Mesendoderm (in vitro differentiated cells): ENCODE measurements around the gene WDR49. TPM values are rescaled to one million over a fixed set of nuclear protein-coding genes. Genes with fewer than 3 reads are reported as not detected.
A peak's percentile ranks its signal among the peaks of the same experiment; 100 is the strongest.

Experiments used
- DNase-seq: peaks from one replicate; pipeline ENCODE4 v3.0.0; 2013
- H2AK5ac ChIP-seq: 2 replicates; pipeline ENCODE4 v1.6.1; 2013; ENCODE audit warnings: low read length, inconsistent platforms
- H2BK120ac ChIP-seq: 2 replicates; pipeline ENCODE4 v1.6.1; 2013; ENCODE audit warnings: low read depth, mild to moderate bottlenecking, low read length, moderate library complexity, mixed read lengths
- H2BK15ac ChIP-seq: replicated peaks from 2 replicates; pipeline ENCODE4 v1.6.1; 2013; ENCODE audit warnings: low read depth, mild to moderate bottlenecking, moderate library complexity
- H2BK5ac ChIP-seq: 2 replicates; pipeline ENCODE4 v1.6.1; 2013; ENCODE audit warnings: low read length, inconsistent platforms
- H3K18ac ChIP-seq: 2 replicates; pipeline ENCODE4 v1.6.1; 2013; ENCODE audit warnings: mild to moderate bottlenecking, low read length, mixed read lengths
- H3K23ac ChIP-seq: one replicate; pipeline ENCODE4 v1.6.1; 2013; ENCODE audit warnings: low read length
- H3K27ac ChIP-seq: 2 replicates; pipeline ENCODE4 v1.5.1; 2013; ENCODE audit warnings: low read depth, mild to moderate bottlenecking, inconsistent platforms, low read length, moderate library complexity
- H3K27me3 ChIP-seq: 2 replicates; pipeline ENCODE4 v1.6.1; 2013; ENCODE audit warnings: low read length, control low read depth, mild to moderate bottlenecking, inconsistent platforms; ENCODE audit not compliant: insufficient read depth, poor library complexity
- H3K36me3 ChIP-seq: 2 replicates; pipeline ENCODE4 v1.6.1; 2013; ENCODE audit warnings: low read length, inconsistent platforms; ENCODE audit not compliant: control insufficient read depth, insufficient read depth
- H3K4ac ChIP-seq: one replicate; pipeline ENCODE4 v1.6.1; 2013; ENCODE audit warnings: low read depth, mild to moderate bottlenecking, low read length, moderate library complexity
- H3K4me1 ChIP-seq: 2 replicates; pipeline ENCODE4 v1.6.1; 2013; ENCODE audit warnings: low read depth, low read length, inconsistent platforms; ENCODE audit not compliant: control insufficient read depth
- H3K4me2 ChIP-seq: 2 replicates; pipeline ENCODE4 v1.6.1; 2013; ENCODE audit warnings: low read length
- H3K4me3 ChIP-seq: 2 replicates; pipeline ENCODE4 v1.5.1; 2013; ENCODE audit warnings: mild to moderate bottlenecking, low read length
- H3K56ac ChIP-seq: one replicate; pipeline ENCODE4 v1.6.1; 2013; ENCODE audit warnings: low read length
- H3K79me1 ChIP-seq: 2 replicates; pipeline ENCODE4 v1.6.1; 2013; ENCODE audit warnings: low read length, inconsistent platforms
- H3K79me2 ChIP-seq: 2 replicates; pipeline ENCODE4 v1.6.1; 2013; ENCODE audit warnings: mild to moderate bottlenecking, low read length; ENCODE audit not compliant: control insufficient read depth, insufficient read depth
- H3K9ac ChIP-seq: 2 replicates; pipeline ENCODE4 v1.6.1; 2013; ENCODE audit warnings: low read length, inconsistent platforms
- H4K5ac ChIP-seq: one replicate; pipeline ENCODE4 v1.6.1; 2013; ENCODE audit warnings: low read length
- H4K8ac ChIP-seq: one replicate; pipeline ENCODE4 v1.6.1; 2013; ENCODE audit warnings: low read depth, mild to moderate bottlenecking, control low read depth, low read length, moderate library complexity
- WGBS: extraction: QIAGEN DNeasy Blood & Tissue Kit; methylation state at CpG from one replicate; pipeline ENCODE4 v1.1.7; 2013; ENCODE audit warnings: low lambda C conversion rate, missing lambda C conversion rate; ENCODE audit not compliant: insufficient coverage; ENCODE audit errors: extremely low coverage; 5-methylcytosine and 5-hydroxymethylcytosine counted together
- polyA plus RNA-seq, 2 experiments: library from polyadenylated mRNA; stranded (reverse); fragments of 200-250 nt; gene quantifications; one replicate each; pipeline ENCODE4 v1.2.3, GENCODE V29; 2013

Gene WDR49
- 0.06 TPM for polyA plus RNA-seq (2013, experiment 1 of 2)
- 0.13 TPM for polyA plus RNA-seq (2013, experiment 2 of 2)

GRCh38 chr3:167653760-167654159, at the start of gene WDR49:
WDR49 (minus strand) TSS chr3:167653942; CDS start chr3:167653425, 517 bp downstream.
- H2AK5ac ChIP-seq = no peak within 1 kb of the TSS
- H3K27me3 ChIP-seq = no peaks in the 10 kb centered on the region
- no CpG with 5 or more reads among the region's 1 CpG for WGBS
- no peaks in the 10 kb centered on the region for H3K4me1 ChIP-seq
- H4K8ac ChIP-seq = no peak within 1 kb of the TSS
- no peak within 1 kb of the TSS for H4K5ac ChIP-seq
- no peak within 1 kb of the TSS for H2BK15ac ChIP-seq
- no peak within 1 kb of the TSS for H3K4ac ChIP-seq
- no peak within 1 kb of the TSS for H3K27ac ChIP-seq
- no peak within 1 kb of the TSS for H3K4me3 ChIP-seq
- no peaks in the 10 kb centered on the region for H3K79me1 ChIP-seq
- no peak within 1 kb of the TSS for H3K56ac ChIP-seq
- no peak within 1 kb of the TSS for H3K18ac ChIP-seq
- no peak within 1 kb of the TSS for H3K9ac ChIP-seq
- no peaks in the 10 kb centered on the region for H3K79me2 ChIP-seq
- H2BK120ac ChIP-seq = no peak within 1 kb of the TSS
- no peak within 1 kb of the TSS for H2BK5ac ChIP-seq
- H3K36me3 ChIP-seq = no peaks in the 10 kb centered on the region
- H3K23ac ChIP-seq = no peak within 1 kb of the TSS
- no peak within 1 kb of the TSS for H3K4me2 ChIP-seq
- DNase-seq = peak; percentile 76

- Histone ChIP-seq H3K23ac (no peak overlapping the region), H3K9ac (no peak overlapping the region), H2BK5ac (no peak overlapping the region), H3K36me3 (no peaks in the 10 kb centered on the region), H3K18ac (no peak overlapping the region), H3K27me3 (no peaks in the 10 kb centered on the region), H3K4ac (no peak overlapping the region), H2AK5ac (no peak overlapping the region), H2BK15ac (no peak overlapping the region), H3K4me1 (no peaks in the 10 kb centered on the region), H4K8ac (no peak overlapping the region), H3K79me1 (peaks cover 4% of the 10 kb centered on the region), H3K4me2 (no peak overlapping the region), H4K5ac (no peak overlapping the region), H3K27ac (no peak overlapping the region), H3K56ac (no peak overlapping the region), H3K4me3 (no peak overlapping the region), H3K79me2 (no peaks in the 10 kb centered on the region), H2BK120ac (no peak overlapping the region)
- no peak for DNase-seq
- WGBS = no CpG with 5 or more reads among the region's 2 CpGs
These were observed 47.2 kb upstream of the WDR49 start for GRCh38 chr3:167700926-167701325.

GRCh38 chr3:167700046-167700445, 46.3 kb upstream of the WDR49 start:
- no CpG with 5 or more reads among the region's 4 CpGs for WGBS
- no peak overlapping the region for H3K4ac ChIP-seq
- H2AK5ac ChIP-seq = no peak overlapping the region
- no peak overlapping the region for H2BK120ac ChIP-seq
- H3K4me1 ChIP-seq = no peaks in the 10 kb centered on the region
- H4K5ac ChIP-seq = no peak overlapping the region
- no peaks in the 10 kb centered on the region for H3K27me3 ChIP-seq
- no peak overlapping the region for H2BK5ac ChIP-seq
- no peak overlapping the region for H3K23ac ChIP-seq
- H4K8ac ChIP-seq = no peak overlapping the region
- H3K79me1 ChIP-seq = peaks cover 4% of the 10 kb centered on the region
- H3K9ac ChIP-seq = no peak overlapping the region
- DNase-seq = no peak
- H3K79me2 ChIP-seq = no peaks in the 10 kb centered on the region
- H3K27ac ChIP-seq = no peak overlapping the region
- no peak overlapping the region for H3K56ac ChIP-seq
- H3K36me3 ChIP-seq = no peaks in the 10 kb centered on the region
- H3K18ac ChIP-seq = no peak overlapping the region
- H3K4me2 ChIP-seq = no peak overlapping the region
- H3K4me3 ChIP-seq = no peak overlapping the region
- H2BK15ac ChIP-seq = no peak overlapping the region

GRCh38 chr3:167694121-167694520, 40.4 kb upstream of the WDR49 start:
- no peak overlapping the region for H2BK120ac ChIP-seq
- H4K5ac ChIP-seq = no peak overlapping the region
- H2AK5ac ChIP-seq = no peak overlapping the region
- H4K8ac ChIP-seq = no peak overlapping the region
- DNase-seq = no peak
- H3K23ac ChIP-seq = no peak overlapping the region
- H3K4me2 ChIP-seq = no peak overlapping the region
- no peak overlapping the region for H3K4ac ChIP-seq
- H3K18ac ChIP-seq = no peak overlapping the region
- WGBS = no CpG with 5 or more reads among the region's 2 CpGs
- H3K79me2 ChIP-seq = no peaks in the 10 kb centered on the region
- no peak overlapping the region for H3K56ac ChIP-seq
- H3K4me3 ChIP-seq = no peak overlapping the region
- H3K79me1 ChIP-seq = no peaks in the 10 kb centered on the region
- no peak overlapping the region for H2BK15ac ChIP-seq
- no peak overlapping the region for H3K27ac ChIP-seq
- no peaks in the 10 kb centered on the region for H3K27me3 ChIP-seq
- no peak overlapping the region for H3K9ac ChIP-seq
- H3K4me1 ChIP-seq = no peaks in the 10 kb centered on the region
- H3K36me3 ChIP-seq = no peaks in the 10 kb centered on the region
- no peak overlapping the region for H2BK5ac ChIP-seq

GRCh38 chr3:167691366-167691765, 37.6 kb upstream of the WDR49 start:
- no peak overlapping the region for H3K27ac ChIP-seq
- WGBS = no CpG with 5 or more reads among the region's 3 CpGs
- no peak overlapping the region for H3K4me3 ChIP-seq
- H2BK120ac ChIP-seq = no peak overlapping the region
- H3K18ac ChIP-seq = no peak overlapping the region
- no peaks in the 10 kb centered on the region for H3K27me3 ChIP-seq
- H3K4me1 ChIP-seq = no peaks in the 10 kb centered on the region
- H3K79me1 ChIP-seq = no peaks in the 10 kb centered on the region
- DNase-seq = no peak
- no peak overlapping the region for H3K9ac ChIP-seq
- H2AK5ac ChIP-seq = no peak overlapping the region
- H3K56ac ChIP-seq = no peak overlapping the region
- H4K8ac ChIP-seq = no peak overlapping the region
- H3K23ac ChIP-seq = no peak overlapping the region
- H3K79me2 ChIP-seq = no peaks in the 10 kb centered on the region
- no peak overlapping the region for H3K4ac ChIP-seq
- no peak overlapping the region for H3K4me2 ChIP-seq
- no peak overlapping the region for H4K5ac ChIP-seq
- H2BK15ac ChIP-seq = no peak overlapping the region
- no peaks in the 10 kb centered on the region for H3K36me3 ChIP-seq
- H2BK5ac ChIP-seq = no peak overlapping the region

GRCh38 chr3:167684388-167684993, 30.7 kb upstream of the WDR49 start:
- H3K9ac ChIP-seq = no peak overlapping the region
- no peak overlapping the region for H3K18ac ChIP-seq
- H3K79me2 ChIP-seq = no peaks in the 10 kb centered on the region
- no peaks in the 10 kb centered on the region for H3K79me1 ChIP-seq
- H3K56ac ChIP-seq = no peak overlapping the region
- peaks cover 2% of the 10 kb centered on the region for H3K36me3 ChIP-seq
- no peak overlapping the region for H2BK120ac ChIP-seq
- no peak overlapping the region for H3K23ac ChIP-seq
- H3K27ac ChIP-seq = no peak overlapping the region
- no peak overlapping the region for H4K8ac ChIP-seq
- H3K4me3 ChIP-seq = no peak overlapping the region
- H3K4me1 ChIP-seq = no peaks in the 10 kb centered on the region
- DNase-seq = peak; percentile 72
- no peak overlapping the region for H2AK5ac ChIP-seq
- no peak overlapping the region for H3K4me2 ChIP-seq
- H3K4ac ChIP-seq = no peak overlapping the region
- H2BK15ac ChIP-seq = no peak overlapping the region
- H2BK5ac ChIP-seq = no peak overlapping the region
- H4K5ac ChIP-seq = no peak overlapping the region
- no peaks in the 10 kb centered on the region for H3K27me3 ChIP-seq
